H1 (cell line): ENCODE measurements around the gene ATF7. TPM values are rescaled to one million over a fixed set of nuclear protein-coding genes. Genes with fewer than 3 reads are reported as not detected.

Experiments
- CTCF ChIA-PET: fragments of 300-600 bp; sonication (Branson Sonifier 250); formaldehyde crosslinking; loops from one replicate; lab custom pipeline; 2021; ENCODE audit not compliant: partially characterized antibody; lab: Charles Lee
- POLR2A ChIA-PET: fragments of 300-600 bp; sonication (Branson Sonifier 250); formaldehyde crosslinking; loops from one replicate; lab custom pipeline; 2021; ENCODE audit warnings: inconsistent platforms; ENCODE audit not compliant: partially characterized antibody; lab: Charles Lee
- DNase-seq, 2 experiments: peaks; one replicate each; pipeline versions ENCODE4 v3.0.0 to v3.0.0-alpha.2; 2010 to 2022; ENCODE audit warnings: low spot score in 2 of 2, low read depth in 1 of 2, mixed read lengths in 1 of 2
- FAIRE-seq: peaks from 2 replicates; lab custom pipeline; 2011; peaks lifted over from hg19 to GRCh38; lab: Jason Lieb, UNC
- H2AFZ ChIP-seq: 2 replicates; pipeline ENCODE4 v1.8.1; 2012; ENCODE audit warnings: low read length, inconsistent platforms
- H2AK5ac ChIP-seq: 2 replicates; pipeline ENCODE4 v1.6.1; 2013; ENCODE audit warnings: low read depth, low read length
- H2BK120ac ChIP-seq: replicated peaks from 2 replicates; pipeline ENCODE3; 2013; ENCODE audit warnings: low read depth, low read length, inconsistent platforms
- H2BK12ac ChIP-seq: 2 replicates; pipeline ENCODE4 v1.6.1; 2013; ENCODE audit warnings: low read depth, low read length
- H2BK15ac ChIP-seq: 2 replicates; pipeline ENCODE4 v1.6.1; 2013; ENCODE audit warnings: low read length
- H2BK20ac ChIP-seq: 2 replicates; pipeline ENCODE4 v1.6.1; 2013; ENCODE audit warnings: low read length
- H2BK5ac ChIP-seq: 2 replicates; pipeline ENCODE4 v1.6.1; 2013; ENCODE audit warnings: low read depth, low read length
- H3K14ac ChIP-seq: 2 replicates; pipeline ENCODE4 v1.6.1; 2013; ENCODE audit warnings: inconsistent platforms; ENCODE audit not compliant: insufficient read length
- H3K18ac ChIP-seq: 2 replicates; pipeline ENCODE4 v1.6.1; 2013; ENCODE audit warnings: low read length; ENCODE audit errors: extremely low read depth
- H3K23ac ChIP-seq: 2 replicates; pipeline ENCODE4 v1.6.1; 2013; ENCODE audit warnings: inconsistent platforms; ENCODE audit not compliant: insufficient read length
- H3K23me2 ChIP-seq: 2 replicates; pipeline ENCODE4 v1.6.1; 2013; ENCODE audit warnings: low read depth, low read length
- H3K27ac ChIP-seq: 2 replicates; pipeline ENCODE4 v1.6.1; 2011; ENCODE audit warnings: low read depth, low read length, inconsistent platforms
- H3K27me3 ChIP-seq, 4 experiments: replicated peaks in 1 of 4; 1 replicate in 1 of 4; 2 replicates in 3 of 4; pipeline versions ENCODE4 v1.6.1 to v1.8.1; 2011 to 2013; ENCODE audit warnings: low read length in 3 of 4, mild to moderate bottlenecking in 3 of 4, inconsistent platforms in 2 of 4, mixed read lengths in 2 of 4, moderate library complexity in 1 of 4; ENCODE audit not compliant: control insufficient read depth in 3 of 4, insufficient read depth in 3 of 4; ENCODE audit errors: extremely low read depth in 1 of 4
- H3K36me3 ChIP-seq, 4 experiments: 2 replicates each; pipeline versions ENCODE4 v1.6.1 to v1.8.1; 2011 to 2013; ENCODE audit warnings: mild to moderate bottlenecking in 4 of 4, low read length in 3 of 4, moderate library complexity in 2 of 4, control low read depth in 1 of 4, inconsistent platforms in 1 of 4; ENCODE audit not compliant: insufficient read depth in 4 of 4, control insufficient read depth in 2 of 4
- H3K4ac ChIP-seq: replicated peaks from 2 replicates; pipeline ENCODE3; 2013; ENCODE audit warnings: low read length, low read depth, mixed read lengths, inconsistent platforms; ENCODE audit not compliant: insufficient read length
- H3K4me1 ChIP-seq, 4 experiments: replicated peaks in 1 of 4; 1 replicate in 1 of 4; 2 replicates in 3 of 4; pipeline versions ENCODE4 v1.6.1 to v1.8.1; 2011 to 2013; ENCODE audit warnings: low read length in 3 of 4, inconsistent platforms in 2 of 4, mixed read lengths in 1 of 4; ENCODE audit not compliant: insufficient read depth in 4 of 4, control insufficient read depth in 3 of 4
- H3K4me2 ChIP-seq, 2 experiments: 2 replicates each; pipeline versions ENCODE4 v1.6.1 to v1.8.1; 2011 to 2013; ENCODE audit warnings: low read depth in 2 of 2, low read length in 2 of 2, control low read depth in 1 of 2, inconsistent platforms in 1 of 2, mild to moderate bottlenecking in 1 of 2; ENCODE audit not compliant: insufficient read depth in 1 of 2
- H3K4me3 ChIP-seq, 4 experiments: fragments of 200-600, 300-600 bp in 1 of 4; sonication (generic), shearing (Covaris generic), sonication (Bioruptor Twin) in 1 of 4; 2 replicates each; pipeline versions ENCODE4 v1.5.1 to v1.8.1; 2011 to 2016; ENCODE audit warnings: low read length in 4 of 4, low read depth in 3 of 4, control low read depth in 2 of 4, inconsistent platforms in 2 of 4, mild to moderate bottlenecking in 2 of 4, mixed read lengths in 1 of 4, moderate library complexity in 1 of 4; ENCODE audit not compliant: insufficient read depth in 2 of 4; ENCODE audit errors: extremely low read depth in 1 of 4
- H3K56ac ChIP-seq: replicated peaks from 2 replicates; pipeline ENCODE3; 2013; ENCODE audit warnings: low read depth, mild to moderate bottlenecking, mixed read lengths, low read length, inconsistent platforms; ENCODE audit not compliant: insufficient read length
- H3K79me1 ChIP-seq: 2 replicates; pipeline ENCODE4 v1.6.1; 2013; ENCODE audit warnings: low read depth, low read length, control low read depth
- H3K79me2 ChIP-seq, 2 experiments: 2 replicates each; pipeline versions ENCODE4 v1.6.1 to v1.8.1; 2012 to 2013; ENCODE audit warnings: low read length in 2 of 2, mild to moderate bottlenecking in 2 of 2, inconsistent platforms in 1 of 2; ENCODE audit not compliant: insufficient read depth in 2 of 2, control insufficient read depth in 1 of 2
- H3K9ac ChIP-seq, 4 experiments: replicated peaks in 1 of 4; 1 replicate in 1 of 4; 2 replicates in 3 of 4; pipeline versions ENCODE4 v1.6.1 to v1.8.1; 2011 to 2013; ENCODE audit warnings: low read depth in 3 of 4, low read length in 3 of 4, control low read depth in 2 of 4, mild to moderate bottlenecking in 2 of 4, moderate library complexity in 2 of 4, inconsistent platforms in 1 of 4; ENCODE audit errors: extremely low read depth in 1 of 4
- H3K9me3 ChIP-seq, 2 experiments: 2 replicates each; pipeline versions ENCODE4 v1.6.1 to v1.8.1; 2012 to 2013; ENCODE audit warnings: mild to moderate bottlenecking in 2 of 2, moderate library complexity in 2 of 2, control low read depth in 1 of 2, inconsistent platforms in 1 of 2, low read depth in 1 of 2, low read length in 1 of 2, mixed read lengths in 1 of 2; ENCODE audit not compliant: insufficient read depth in 2 of 2
- H4K20me1 ChIP-seq, 2 experiments: replicated peaks in 1 of 2; 2 replicates each; pipeline versions ENCODE3 to v1.8.1; 2011 to 2013; ENCODE audit warnings: inconsistent platforms in 2 of 2, low read length in 2 of 2, mild to moderate bottlenecking in 1 of 2; ENCODE audit not compliant: insufficient read depth in 2 of 2, control insufficient read depth in 1 of 2
- H4K5ac ChIP-seq: 2 replicates; pipeline ENCODE4 v1.6.1; 2013; ENCODE audit warnings: low read length, low read depth, mixed read lengths, inconsistent platforms; ENCODE audit not compliant: insufficient read length
- H4K8ac ChIP-seq: 2 replicates; pipeline ENCODE4 v1.8.0; 2013; ENCODE audit warnings: mild to moderate bottlenecking, moderate library complexity, low read length, inconsistent platforms; ENCODE audit not compliant: insufficient read depth; ENCODE audit errors: extremely low read depth
- H4K91ac ChIP-seq: replicated peaks from 2 replicates; pipeline ENCODE3; 2013; ENCODE audit warnings: low read length, mixed read lengths, inconsistent platforms; ENCODE audit not compliant: insufficient read length
- FOSL1 ChIP-seq: IDR thresholded peaks from 2 replicates; pipeline ENCODE4 v1.6.1; 2011; ENCODE audit warnings: mild to moderate bottlenecking, low read depth, low read length, moderate library complexity; ENCODE audit not compliant: insufficient read depth
- POLR2A ChIP-seq, 2 experiments: IDR thresholded peaks; 1 replicate in 1 of 2; 2 replicates in 1 of 2; pipeline ENCODE4 v1.6.1; 2011; ENCODE audit warnings: low read depth in 2 of 2, low read length in 2 of 2, mild to moderate bottlenecking in 2 of 2; ENCODE audit errors: control extremely low read depth in 1 of 2
- RFX5 ChIP-seq: IDR thresholded peaks from 2 replicates; pipeline ENCODE4 v1.6.1; 2011; ENCODE audit warnings: low read depth, low read length, improper control_type of control experiment, borderline replicate concordance
- RNF2 ChIP-seq: fragments of 200-900, 300-1000 bp; sonication (generic); IDR thresholded peaks from 2 replicates; pipeline ENCODE4 v1.7.1; 2016; ENCODE audit warnings: borderline replicate concordance, low read depth, mild to moderate bottlenecking, antibody characterized with exemption, low read length; ENCODE audit not compliant: poor library complexity, severe bottlenecking; ENCODE audit errors: missing control alignments
- RXRA ChIP-seq: IDR thresholded peaks from 2 replicates; pipeline ENCODE4 v1.6.1; 2011; ENCODE audit warnings: low read depth, mild to moderate bottlenecking, low read length, moderate library complexity; ENCODE audit not compliant: insufficient read depth
- TAF1 ChIP-seq: IDR thresholded peaks from 2 replicates; pipeline ENCODE4 v1.6.1; 2011; ENCODE audit warnings: mild to moderate bottlenecking, low read depth, low read length
- TEAD4 ChIP-seq: IDR thresholded peaks from 2 replicates; pipeline ENCODE4 v1.6.1; 2012; ENCODE audit warnings: low read depth, low read length, inconsistent platforms, mixed read lengths
- WGBS, 2 experiments: shearing (Covaris generic) in 1 of 2; methylation state at CpG; one replicate each; pipeline versions ENCODE4 v1.1.6 to v1.1.7; 2013 to 2015; ENCODE audit warnings: low lambda C conversion rate in 2 of 2, mixed read lengths in 2 of 2, inconsistent platforms in 1 of 2, low coverage in 1 of 2, missing lambda C conversion rate in 1 of 2; ENCODE audit not compliant: insufficient replicate concordance in 2 of 2, insufficient coverage in 1 of 2, insufficient read length in 1 of 2; ENCODE audit errors: extremely low coverage in 1 of 2, missing lambda C conversion rate in 1 of 2; 5-methylcytosine and 5-hydroxymethylcytosine counted together
- polyA plus RNA-seq, 7 experiments: library from polyadenylated mRNA; depleted of rRNA in 3 of 7; stranded (reverse) in 5 of 7; unstranded in 2 of 7; fragments of >200 nt in 5 of 7; fragments of 200-250 nt in 2 of 7; gene quantifications; 1 replicate in 5 of 7; 2 replicates in 1 of 7; 4 replicates in 1 of 7; pipeline versions ENCODE4 v1.2.1 to v1.2.3, GENCODE V29; 2011 to 2013; ENCODE audit warnings: missing spikeins in 2 of 7, mixed read lengths in 2 of 7
- total RNA-seq: library from RNA; stranded (reverse); fragmentation: NEBNext Ultra II Directional; extraction: Animal tissue kit (Norgen Biotek cat#: 25700); gene quantifications from 2 replicates; pipeline ENCODE4 v1.2.1, GENCODE V29; 2021
- TF ChIP-seq, protein P1 (sequence below), 3 experiments: IDR thresholded peaks; 1 replicate in 2 of 3; 2 replicates in 1 of 3; pipeline versions ENCODE4 v1.5.1 to v1.6.1; 2011; ENCODE audit warnings: low read length in 3 of 3, mild to moderate bottlenecking in 3 of 3, inconsistent platforms in 2 of 3, low read depth in 1 of 3, moderate library complexity in 1 of 3; ENCODE audit not compliant: insufficient read depth in 1 of 3; ENCODE audit errors: control extremely low read depth in 1 of 3

ATF7 gene
- total and polyA plus RNA-seq, 2 of the 8 experiments (the other 6 are each of a cell fraction or from before 2014, with no cell fraction given): 10.1 to 16.6 TPM

DNA sequence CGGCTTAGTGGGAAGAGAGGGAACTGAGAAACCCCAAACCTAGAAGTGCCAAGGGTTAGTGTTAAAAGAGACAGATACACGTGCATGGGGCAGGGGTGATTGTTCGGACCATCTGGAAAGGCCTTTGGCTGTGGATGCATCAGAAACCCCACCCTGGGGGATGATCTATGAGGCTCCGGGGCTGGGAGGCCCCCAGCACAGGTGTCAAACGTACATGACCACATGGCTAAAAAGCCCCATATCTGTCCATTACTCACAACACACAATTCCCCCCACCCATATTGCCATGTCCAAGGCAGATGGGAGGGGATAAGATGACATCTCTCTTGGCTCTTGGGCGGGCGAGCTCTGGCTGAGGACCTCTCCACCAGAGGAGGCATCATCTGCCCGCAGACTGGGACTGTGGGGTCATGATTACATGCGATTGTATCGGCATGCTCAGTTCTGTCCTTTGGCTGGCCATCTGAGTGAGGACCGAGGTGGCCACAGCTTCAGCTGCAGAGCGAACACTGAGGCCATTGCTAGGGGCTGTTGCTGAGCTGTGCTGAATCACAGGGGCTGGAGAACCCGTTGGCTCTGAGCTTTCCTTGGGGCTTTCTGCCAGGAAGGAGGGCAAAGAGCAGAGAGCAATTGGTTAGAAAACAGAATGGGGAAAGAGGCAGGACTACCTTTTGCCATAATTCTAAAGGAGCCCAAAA is 109.3 kb downstream of the ATF7 start:
- H3K18ac ChIP-seq: no peak overlapping the region
- CTCF ChIA-PET: interaction anchor here (0.6 to 1.6 kb wide), 3 partner anchors 8 to 244 kb away, joined by 3 to 10 read pairs (median 3); no protein-coding TSS in a partner anchor
- no peaks in the 10 kb centered on the region for H3K9me3 ChIP-seq
- no peak overlapping the region for H3K4me3 ChIP-seq
- H4K5ac ChIP-seq: no peak overlapping the region
- no peak overlapping the region for H2BK120ac ChIP-seq
- H3K27ac ChIP-seq: no peak overlapping the region
- H3K4me2 ChIP-seq: no peak overlapping the region
- POLR2A ChIA-PET: interaction anchor here (0.6 to 67.0 kb wide), 4 partner anchors 11 to 161 kb away, joined by 3 to 3397 read pairs (median 10); partner anchors contain the start of genes PCBP2, PRR13 and TARBP2
- no peaks in the 10 kb centered on the region for H3K27me3 ChIP-seq
- H2AFZ ChIP-seq: no peak overlapping the region
- H2BK15ac ChIP-seq: no peak overlapping the region
- H3K23ac ChIP-seq: no peak overlapping the region
- no peaks in the 10 kb centered on the region for H3K23me2 ChIP-seq
- H3K36me3 ChIP-seq: peaks cover 0 to 9% (median 2%) of the 10 kb centered on the region in 4 experiments; a peak in 5 of 8 replicates
- no peak overlapping the region for H3K4ac ChIP-seq
- FAIRE-seq: no peak
- 92% methylated on average over 10 of the region's 13 CpGs; no CpG with 5 or more reads in 1 of the 2 experiments for WGBS, 2 experiments
- H4K8ac ChIP-seq: no peak overlapping the region
- H3K79me2 ChIP-seq: no peaks in the 10 kb centered on the region
- peaks cover 0 to 3% (median 0%) of the 10 kb centered on the region in 4 experiments; a peak in 1 of 7 replicates for H3K4me1 ChIP-seq
- no peak overlapping the region for H2AK5ac ChIP-seq
- H4K20me1 ChIP-seq: no peaks in the 10 kb centered on the region
- H2BK5ac ChIP-seq: no peak overlapping the region
- no peak overlapping the region for H3K14ac ChIP-seq
- no peaks in the 10 kb centered on the region for H3K79me1 ChIP-seq
- no peak overlapping the region for H2BK12ac ChIP-seq
- no peak overlapping the region for H2BK20ac ChIP-seq
- H3K9ac ChIP-seq: no peak overlapping the region
- no peak overlapping the region for H4K91ac ChIP-seq
- H3K56ac ChIP-seq: no peak overlapping the region
- DNase-seq: no peak
- TF ChIP-seq TEAD4 (no peak), RXRA (no peak), TAF1 (no peak), FOSL1 (no peak), RNF2 (no peak), RFX5 (no peak), POLR2A (IDR thresholded peaks at IDR 0.05; ENCODE audit: control extremely low read depth in 1 of 2, low read depth in 2 of 2, low read length in 2 of 2) (no peak)
- TF ChIP-seq, protein P1, sequence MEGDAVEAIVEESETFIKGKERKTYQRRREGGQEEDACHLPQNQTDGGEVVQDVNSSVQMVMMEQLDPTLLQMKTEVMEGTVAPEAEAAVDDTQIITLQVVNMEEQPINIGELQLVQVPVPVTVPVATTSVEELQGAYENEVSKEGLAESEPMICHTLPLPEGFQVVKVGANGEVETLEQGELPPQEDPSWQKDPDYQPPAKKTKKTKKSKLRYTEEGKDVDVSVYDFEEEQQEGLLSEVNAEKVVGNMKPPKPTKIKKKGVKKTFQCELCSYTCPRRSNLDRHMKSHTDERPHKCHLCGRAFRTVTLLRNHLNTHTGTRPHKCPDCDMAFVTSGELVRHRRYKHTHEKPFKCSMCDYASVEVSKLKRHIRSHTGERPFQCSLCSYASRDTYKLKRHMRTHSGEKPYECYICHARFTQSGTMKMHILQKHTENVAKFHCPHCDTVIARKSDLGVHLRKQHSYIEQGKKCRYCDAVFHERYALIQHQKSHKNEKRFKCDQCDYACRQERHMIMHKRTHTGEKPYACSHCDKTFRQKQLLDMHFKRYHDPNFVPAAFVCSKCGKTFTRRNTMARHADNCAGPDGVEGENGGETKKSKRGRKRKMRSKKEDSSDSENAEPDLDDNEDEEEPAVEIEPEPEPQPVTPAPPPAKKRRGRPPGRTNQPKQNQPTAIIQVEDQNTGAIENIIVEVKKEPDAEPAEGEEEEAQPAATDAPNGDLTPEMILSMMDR (IDR thresholded peaks at IDR 0.05; ENCODE audit: control extremely low read depth in 1 of 3, insufficient read depth in 1 of 3, low read depth in 1 of 3, low read length in 3 of 3): no peak
